ENCODE results near the gene HOXA13.

GRCh38 chr7:27185854-27186667 is 13.8 kb downstream of the HOXA13 start:
- TF ChIP-seq STAT1 (IDR thresholded peaks at IDR 0.05; ENCODE audit: unreplicated experiment) = no peak
- TF ChIP-seq, protein P1, sequence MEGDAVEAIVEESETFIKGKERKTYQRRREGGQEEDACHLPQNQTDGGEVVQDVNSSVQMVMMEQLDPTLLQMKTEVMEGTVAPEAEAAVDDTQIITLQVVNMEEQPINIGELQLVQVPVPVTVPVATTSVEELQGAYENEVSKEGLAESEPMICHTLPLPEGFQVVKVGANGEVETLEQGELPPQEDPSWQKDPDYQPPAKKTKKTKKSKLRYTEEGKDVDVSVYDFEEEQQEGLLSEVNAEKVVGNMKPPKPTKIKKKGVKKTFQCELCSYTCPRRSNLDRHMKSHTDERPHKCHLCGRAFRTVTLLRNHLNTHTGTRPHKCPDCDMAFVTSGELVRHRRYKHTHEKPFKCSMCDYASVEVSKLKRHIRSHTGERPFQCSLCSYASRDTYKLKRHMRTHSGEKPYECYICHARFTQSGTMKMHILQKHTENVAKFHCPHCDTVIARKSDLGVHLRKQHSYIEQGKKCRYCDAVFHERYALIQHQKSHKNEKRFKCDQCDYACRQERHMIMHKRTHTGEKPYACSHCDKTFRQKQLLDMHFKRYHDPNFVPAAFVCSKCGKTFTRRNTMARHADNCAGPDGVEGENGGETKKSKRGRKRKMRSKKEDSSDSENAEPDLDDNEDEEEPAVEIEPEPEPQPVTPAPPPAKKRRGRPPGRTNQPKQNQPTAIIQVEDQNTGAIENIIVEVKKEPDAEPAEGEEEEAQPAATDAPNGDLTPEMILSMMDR (conservative IDR thresholded peaks at IDR 0.05; ENCODE audit: low read depth in 2 of 2) = no peak
- no peak for TF ChIP-seq ZNF331 (CRISPR knock-in tag; IDR thresholded peaks at IDR 0.05; ENCODE audit: low read depth)
- no peak for TF ChIP-seq JUNB (IDR thresholded peaks at IDR 0.05; ENCODE audit: unreplicated experiment)
- TF ChIP-seq POLR2AphosphoS5 (IDR thresholded peaks at IDR 0.05; ENCODE audit: low read depth) = no peak

Data from GM23338 (cell line).